Measurements from ENCODE around the gene PLEKHG2.
"Not testable (repeated sequence)": the region's sequence is repeated elsewhere in the genome, so short reads cannot be mapped to it uniquely, and the experiment has no call there.

PLEKHG2 gene

GRCh38 chr19:39412100-39412866, at the start of gene PLEKHG2:
TSS of gene PLEKHG2 (plus strand) at chr19:39412669. CDS start at chr19:39414087, 1,418 bp downstream.
- H3K9me3 Mint-ChIP-seq = no peaks in the 10 kb centered on the region
- H3K4me3 Mint-ChIP-seq = peak within 1 kb of the TSS; percentile 89
- H3K36me3 Mint-ChIP-seq = peaks cover 11% of the 10 kb centered on the region
- peaks cover 39% of the 10 kb centered on the region for H3K4me1 Mint-ChIP-seq
- peak within 1 kb of the TSS; percentile 100 for H3K27ac Mint-ChIP-seq
- no peaks in the 10 kb centered on the region for H3K27me3 Mint-ChIP-seq

GRCh38 chr19:39362682-39363657, 49.5 kb upstream of the PLEKHG2 start:
- no peaks in the 10 kb centered on the region for H3K27me3 Mint-ChIP-seq
- no peaks in the 10 kb centered on the region for H3K4me1 Mint-ChIP-seq
- no peaks in the 10 kb centered on the region for H3K9me3 Mint-ChIP-seq
- peak overlapping the region; percentile 41 for H3K27ac Mint-ChIP-seq
- peaks cover 11% of the 10 kb centered on the region for H3K36me3 Mint-ChIP-seq
- H3K4me3 Mint-ChIP-seq = no peak overlapping the region

GRCh38 chr19:39363901-39364457, 48.5 kb upstream of the PLEKHG2 start:
- Mint-ChIP-seq H3K36me3 (peaks cover 11% of the 10 kb centered on the region), H3K9me3 (no peaks in the 10 kb centered on the region), H3K4me3 (no peak overlapping the region), H3K27me3 (no peaks in the 10 kb centered on the region), H3K4me1 (no peaks in the 10 kb centered on the region), H3K27ac (no peak overlapping the region)

DNA sequence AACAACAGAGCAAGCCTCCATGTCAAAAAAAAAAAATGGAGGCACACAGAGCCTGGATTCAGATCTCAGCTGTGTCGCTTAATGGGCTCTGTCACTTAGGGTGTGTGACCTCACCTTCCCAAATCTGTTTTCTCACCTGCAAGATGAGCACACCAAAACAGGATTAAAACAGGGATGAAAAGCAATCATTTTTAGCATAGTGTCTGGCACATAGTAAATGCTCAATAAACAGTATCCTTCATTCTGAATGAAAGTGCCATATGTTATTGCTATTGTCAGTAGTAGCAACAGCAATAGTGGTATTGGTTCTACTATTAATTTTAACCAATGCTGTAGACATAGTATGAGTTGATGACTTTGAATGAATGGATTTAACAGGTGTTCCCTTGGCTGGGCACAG, 46.9 kb upstream of the PLEKHG2 start:
- Mint-ChIP-seq H3K36me3 (peaks cover 8% of the 10 kb centered on the region), H3K9me3 (no peaks in the 10 kb centered on the region), H3K27ac (no peak overlapping the region), H3K4me1 (no peaks in the 10 kb centered on the region), H3K27me3 (no peaks in the 10 kb centered on the region), H3K4me3 (no peak overlapping the region)

- no peaks in the 10 kb centered on the region for H3K4me1 Mint-ChIP-seq
- no peak overlapping the region for H3K27ac Mint-ChIP-seq
- no peak overlapping the region for H3K4me3 Mint-ChIP-seq
- H3K36me3 Mint-ChIP-seq = peaks cover 10% of the 10 kb centered on the region
- no peaks in the 10 kb centered on the region for H3K9me3 Mint-ChIP-seq
- H3K27me3 Mint-ChIP-seq = no peaks in the 10 kb centered on the region
Observed at GRCh38 chr19:39369200-39369599, 43.3 kb upstream of the PLEKHG2 start.

GRCh38 chr19:39370735-39371134, 41.7 kb upstream of the PLEKHG2 start:
- no peak overlapping the region for H3K4me3 Mint-ChIP-seq
- H3K4me1 Mint-ChIP-seq = no peaks in the 10 kb centered on the region
- peaks cover 12% of the 10 kb centered on the region for H3K36me3 Mint-ChIP-seq
- H3K27ac Mint-ChIP-seq = no peak overlapping the region
- no peaks in the 10 kb centered on the region for H3K9me3 Mint-ChIP-seq
- no peaks in the 10 kb centered on the region for H3K27me3 Mint-ChIP-seq

- Mint-ChIP-seq H3K36me3 (peaks cover 15% of the 10 kb centered on the region), H3K4me1 (no peaks in the 10 kb centered on the region), H3K4me3 (no peak overlapping the region), H3K27ac (peak overlapping the region; percentile 2), H3K27me3 (no peaks in the 10 kb centered on the region), H3K9me3 (no peaks in the 10 kb centered on the region)
Observed at GRCh38 chr19:39372047-39372802, 40.2 kb upstream of the PLEKHG2 start.

GRCh38 chr19:39372941-39373340, 39.5 kb upstream of the PLEKHG2 start:
- no peaks in the 10 kb centered on the region for H3K27me3 Mint-ChIP-seq
- no peak overlapping the region for H3K4me3 Mint-ChIP-seq
- H3K36me3 Mint-ChIP-seq = peaks cover 15% of the 10 kb centered on the region
- H3K4me1 Mint-ChIP-seq = no peaks in the 10 kb centered on the region
- H3K9me3 Mint-ChIP-seq = no peaks in the 10 kb centered on the region
- H3K27ac Mint-ChIP-seq = no peak overlapping the region

- Mint-ChIP-seq H3K27ac (no peak overlapping the region), H3K9me3 (no peaks in the 10 kb centered on the region), H3K4me1 (no peaks in the 10 kb centered on the region), H3K4me3 (no peak overlapping the region), H3K36me3 (peaks cover 17% of the 10 kb centered on the region), H3K27me3 (no peaks in the 10 kb centered on the region)
Observed at GRCh38 chr19:39375929-39376328, 36.5 kb upstream of the PLEKHG2 start.

- Mint-ChIP-seq H3K27ac (no peak overlapping the region), H3K4me3 (no peak overlapping the region), H3K9me3 (no peaks in the 10 kb centered on the region), H3K27me3 (no peaks in the 10 kb centered on the region), H3K36me3 (peaks cover 20% of the 10 kb centered on the region), H3K4me1 (no peaks in the 10 kb centered on the region)
Observed at GRCh38 chr19:39377373-39378362, 34.8 kb upstream of the PLEKHG2 start.

DNA sequence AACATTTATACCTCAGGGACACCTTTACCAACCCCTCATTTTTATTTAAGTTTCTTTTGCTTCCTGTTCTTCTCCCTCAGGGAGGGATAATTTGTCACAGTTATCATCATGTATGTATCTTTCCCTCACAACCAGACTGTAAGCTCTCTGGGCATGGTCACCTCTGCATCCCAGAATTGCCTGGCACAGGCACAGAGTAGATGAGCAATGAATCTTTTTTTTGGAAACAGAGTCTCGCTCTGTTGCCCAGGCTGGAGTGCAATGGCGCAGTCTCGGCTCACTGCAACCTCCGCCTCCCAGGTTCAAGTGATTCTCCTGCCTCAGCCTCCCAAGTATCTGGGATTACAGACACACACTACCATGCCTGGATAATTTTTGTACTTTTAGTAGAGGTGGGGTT, 33.1 kb upstream of the PLEKHG2 start:
- H3K27ac Mint-ChIP-seq, H3K4me3 Mint-ChIP-seq: not testable (repeated sequence)
- H3K36me3 Mint-ChIP-seq = peaks cover 20% of the 10 kb centered on the region

DNA sequence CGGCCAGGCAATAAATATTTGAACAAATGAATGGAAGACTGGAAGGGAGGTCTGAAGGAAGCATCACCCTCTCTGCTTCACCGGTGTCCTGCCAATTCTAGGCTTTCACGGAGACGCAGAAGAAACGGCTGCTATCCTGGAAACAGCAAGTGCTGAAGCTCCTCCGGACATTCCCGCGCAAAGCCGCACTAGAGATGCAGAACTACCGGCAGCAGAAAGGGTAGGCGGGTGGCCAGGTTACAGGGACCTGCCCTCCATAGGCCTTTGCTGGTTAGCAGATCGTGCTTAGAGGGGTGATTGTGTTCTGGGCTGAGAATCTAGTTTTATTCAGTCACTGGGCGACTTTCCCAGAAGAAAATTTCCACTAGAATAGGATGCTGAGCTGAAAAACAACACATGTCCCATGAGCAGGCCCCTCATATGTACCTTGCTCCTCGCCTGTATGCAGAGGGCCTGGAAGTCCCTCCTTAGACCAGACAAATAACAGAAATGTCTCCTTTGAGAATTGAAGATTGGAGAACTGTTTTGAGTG, 32.5 kb upstream of the PLEKHG2 start:
- Mint-ChIP-seq H3K27ac (no peak overlapping the region), H3K27me3 (no peaks in the 10 kb centered on the region)

More for the DNA sequence above, 33.1 kb upstream of the PLEKHG2 start:
- H3K4me1 Mint-ChIP-seq, H3K9me3 Mint-ChIP-seq, H3K27me3 Mint-ChIP-seq: not testable (repeated sequence)

GRCh38 chr19:39380521-39381502, 31.7 kb upstream of the PLEKHG2 start:
- Mint-ChIP-seq H3K4me3 (no peak overlapping the region), H3K27ac (peak overlapping the region; percentile 59), H3K36me3 (peaks cover 19% of the 10 kb centered on the region), H3K4me1 (no peaks in the 10 kb centered on the region), H3K9me3 (no peaks in the 10 kb centered on the region), H3K27me3 (no peaks in the 10 kb centered on the region)

More for the DNA sequence above, 32.5 kb upstream of the PLEKHG2 start:
- Mint-ChIP-seq H3K9me3 (no peaks in the 10 kb centered on the region), H3K4me1 (no peaks in the 10 kb centered on the region), H3K4me3 (no peak overlapping the region), H3K36me3 (peaks cover 18% of the 10 kb centered on the region)
